CD4-positive, alpha-beta T cell treated with Interleukin-17A for 1 hour (primary cell): ENCODE results near the gene TAF6.
"Not testable (repeated sequence)": the region's sequence is repeated elsewhere in the genome, so short reads cannot be mapped to it uniquely, and the experiment has no call there.

ENCODE experiments used
- DNase-seq: peaks from one replicate; pipeline ENCODE4 v3.0.0-alpha.2; 2020

The TAF6 gene

DNA sequence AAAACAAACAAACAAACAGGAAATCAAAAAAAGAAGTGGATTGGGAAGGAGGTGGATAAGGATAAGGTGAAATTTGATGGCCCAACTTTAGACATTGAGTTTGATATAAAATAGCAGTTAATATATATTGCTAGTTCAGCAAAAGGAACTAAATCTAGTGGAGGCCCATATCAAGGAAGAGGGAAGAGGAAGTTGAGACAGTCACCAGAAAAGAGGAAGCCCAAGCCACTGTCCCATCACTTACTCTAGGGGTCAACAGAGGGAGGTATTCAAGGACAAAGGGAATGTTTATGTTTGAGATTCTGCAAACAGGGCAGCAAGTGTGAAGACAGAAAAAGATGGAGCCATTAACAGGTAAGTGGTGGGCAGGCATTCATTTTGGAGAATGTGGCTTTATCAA lies 33.2 kb upstream of the TAF6 start:
- no peak for DNase-seq

DNA sequence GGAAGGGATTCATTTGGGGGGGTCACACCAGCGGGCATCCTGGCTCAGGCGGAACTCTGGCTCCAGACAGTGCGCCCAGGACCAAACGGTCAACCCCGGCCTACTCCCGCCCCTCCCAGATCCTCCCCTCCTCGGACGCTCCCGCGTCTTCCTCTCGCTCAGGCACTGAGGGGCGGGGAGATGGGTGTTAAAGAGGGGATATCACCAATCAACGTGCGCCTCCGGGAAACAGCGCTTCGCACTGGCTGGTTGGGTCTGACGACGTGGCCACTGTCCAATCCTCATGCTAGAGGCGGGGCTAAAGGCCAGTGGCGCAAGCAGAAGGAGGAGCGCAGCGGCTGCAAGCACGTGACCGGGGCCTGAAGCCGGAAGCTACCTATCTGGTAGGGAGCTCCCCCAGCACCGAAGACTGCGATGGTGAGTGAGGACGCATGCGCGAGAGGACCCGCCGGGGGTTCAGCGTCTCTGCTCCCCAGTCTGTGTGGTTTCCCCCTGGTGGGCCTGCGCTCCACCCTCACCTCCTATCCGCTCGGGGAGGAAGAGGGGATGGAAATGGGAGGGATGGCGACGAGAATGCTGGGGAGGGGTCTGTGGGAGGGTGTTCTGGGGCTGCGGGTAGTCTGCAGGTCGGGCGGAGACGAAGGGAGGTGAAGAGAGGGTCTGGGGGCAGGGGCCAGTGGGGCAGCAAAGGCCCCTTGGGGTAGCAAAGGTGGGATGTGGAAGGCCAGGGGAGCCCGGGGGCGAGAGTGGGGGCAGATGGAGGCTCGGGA lies 29.6 kb upstream of the TAF6 start, which contains the start of gene LAMTOR4:
TSS of gene LAMTOR4 (plus strand) at position 360 of the 770 bp plus-strand sequence. CDS start at position 415, 55 bp downstream.
- DNase-seq, result peak; percentile 99

DNA sequence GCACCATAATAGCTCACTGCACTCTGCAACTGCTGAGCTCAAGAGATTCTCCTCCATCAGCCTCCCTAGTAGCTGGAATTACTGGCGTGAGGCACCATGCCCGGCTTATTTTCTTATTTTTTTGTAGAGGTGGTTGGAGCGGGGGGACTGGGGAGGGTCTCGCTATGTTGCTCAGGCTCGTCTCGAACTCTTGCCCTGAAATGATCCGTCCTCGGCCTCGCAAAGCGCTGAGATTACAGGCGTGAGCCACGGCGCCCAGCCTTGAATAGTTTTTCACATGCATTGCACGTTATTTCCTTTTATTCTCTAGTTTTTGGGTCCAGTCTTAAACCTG lies 29.0 kb upstream of the TAF6 start:
- no peak for DNase-seq

DNA sequence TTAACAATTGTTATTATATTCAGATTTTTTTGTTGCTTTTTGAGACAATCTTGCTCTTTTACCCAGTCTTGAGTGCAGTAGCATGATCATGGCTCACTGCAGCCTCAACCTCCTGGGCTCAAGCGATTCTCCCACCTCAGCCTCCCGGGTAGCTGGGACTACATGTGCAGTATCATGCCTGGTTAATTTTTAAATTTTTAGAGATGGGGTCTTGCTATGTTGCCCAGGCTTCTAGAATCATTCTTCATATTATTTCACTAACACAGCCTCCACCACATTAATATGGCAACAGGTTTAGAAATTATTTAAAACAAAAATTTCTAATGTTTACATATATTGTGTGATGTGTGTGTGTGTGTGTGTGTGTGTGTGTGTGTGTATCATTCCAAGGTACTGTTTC lies 28.1 kb upstream of the TAF6 start:
- DNase-seq, result no peak

DNA sequence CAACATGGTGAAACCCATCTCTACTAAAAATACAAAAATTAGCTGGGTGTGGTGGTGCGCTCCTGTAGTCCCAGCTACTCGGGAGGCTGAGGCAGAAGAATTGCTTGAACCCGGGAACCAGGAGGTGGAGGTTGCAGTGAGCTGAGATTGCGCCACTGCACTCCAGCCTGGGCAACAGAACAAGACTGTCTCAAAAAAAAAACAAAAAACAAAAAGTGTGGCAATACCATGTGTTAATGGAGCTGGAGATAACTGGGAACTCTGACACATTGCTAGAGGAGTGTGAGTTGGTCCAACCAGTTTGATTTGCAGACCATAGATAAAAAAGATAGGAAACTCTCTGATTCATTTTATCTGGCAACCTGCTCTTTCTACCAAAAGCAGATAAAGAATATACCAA lies 27.2 kb upstream of the TAF6 start:
- DNase-seq, result not testable (repeated sequence)

DNA sequence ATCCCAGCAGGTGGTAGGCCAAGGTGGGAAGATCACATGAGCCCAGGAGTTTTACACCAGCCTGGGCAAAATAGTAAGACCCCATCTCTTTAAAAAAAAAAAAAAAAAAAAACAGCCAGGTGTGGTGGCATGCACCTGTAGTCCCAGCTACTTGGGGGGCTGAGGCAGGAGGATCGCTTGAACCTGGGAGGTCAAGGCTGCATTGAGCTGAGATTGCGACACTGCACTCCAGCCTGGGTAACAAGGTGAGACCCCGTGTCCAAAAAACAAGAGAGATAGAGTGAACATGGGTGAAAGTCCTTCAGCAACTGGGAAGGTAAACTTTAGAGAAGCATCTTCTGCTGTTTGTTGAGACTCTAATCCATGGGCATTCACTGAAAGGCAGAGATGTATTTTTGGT lies 23.3 kb upstream of the TAF6 start:
- no peak for DNase-seq

DNA sequence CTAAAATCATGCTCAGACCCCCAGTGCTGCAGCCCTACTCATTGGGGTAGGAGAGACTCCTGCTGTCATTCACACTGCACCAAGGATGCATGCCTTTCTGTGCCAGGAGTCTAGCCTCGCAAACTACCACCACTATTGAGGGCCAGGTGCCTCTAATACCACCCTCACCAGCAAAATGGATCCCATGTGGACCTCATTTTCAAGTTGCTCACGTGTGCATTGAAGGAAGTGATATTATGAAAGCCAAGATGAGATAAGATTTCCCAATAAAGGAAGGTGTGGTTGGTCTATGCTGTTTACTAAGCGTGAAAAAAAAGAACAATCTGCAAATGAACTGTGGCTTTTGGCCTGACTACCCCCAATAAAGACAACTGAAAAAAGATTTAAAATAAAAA lies 22.4 kb upstream of the TAF6 start:
- no peak for DNase-seq

DNA sequence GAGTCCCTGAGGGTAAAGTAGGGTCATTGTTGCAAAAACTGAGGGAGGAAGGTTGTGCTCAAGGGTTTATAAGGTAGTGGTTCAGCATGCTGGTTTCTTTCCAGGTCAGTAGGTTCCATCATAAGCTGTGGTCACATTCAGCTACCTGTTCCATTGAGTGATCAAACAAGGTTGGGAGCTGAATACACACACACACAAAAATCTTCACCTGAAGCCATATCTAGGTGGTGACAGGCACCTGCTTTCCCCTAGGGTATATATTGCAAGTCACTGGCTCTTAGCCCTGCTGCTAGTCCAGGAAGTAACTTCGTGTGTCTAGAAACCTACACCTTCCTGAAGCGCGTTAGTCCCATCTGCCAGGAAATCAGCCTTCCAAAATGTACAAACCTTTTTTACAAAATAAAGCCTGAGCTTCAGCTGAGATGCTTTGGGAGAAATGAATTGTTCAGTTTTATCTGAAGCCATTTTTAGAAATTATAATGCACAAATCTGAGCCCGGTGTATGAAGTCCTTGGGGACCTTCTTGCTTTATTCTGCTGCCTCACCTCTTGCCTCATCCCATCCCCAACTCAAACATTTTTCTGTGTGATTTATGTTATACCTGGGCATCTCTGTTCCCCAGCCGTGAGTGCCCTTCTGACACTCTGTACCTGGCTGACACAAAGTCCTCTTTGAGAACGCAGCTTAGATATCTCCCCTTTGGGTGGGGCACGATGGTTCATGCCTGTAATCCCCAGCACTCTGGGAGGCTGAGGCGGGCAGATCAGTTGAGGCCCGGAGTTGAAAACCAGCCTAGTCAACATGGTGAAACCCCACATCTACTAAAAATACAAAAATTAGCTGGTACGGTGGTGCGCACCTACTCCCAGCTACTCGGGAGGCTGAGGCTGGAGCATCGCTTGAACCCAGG lies 18.9 kb upstream of the TAF6 start:
- no peak for DNase-seq

DNA sequence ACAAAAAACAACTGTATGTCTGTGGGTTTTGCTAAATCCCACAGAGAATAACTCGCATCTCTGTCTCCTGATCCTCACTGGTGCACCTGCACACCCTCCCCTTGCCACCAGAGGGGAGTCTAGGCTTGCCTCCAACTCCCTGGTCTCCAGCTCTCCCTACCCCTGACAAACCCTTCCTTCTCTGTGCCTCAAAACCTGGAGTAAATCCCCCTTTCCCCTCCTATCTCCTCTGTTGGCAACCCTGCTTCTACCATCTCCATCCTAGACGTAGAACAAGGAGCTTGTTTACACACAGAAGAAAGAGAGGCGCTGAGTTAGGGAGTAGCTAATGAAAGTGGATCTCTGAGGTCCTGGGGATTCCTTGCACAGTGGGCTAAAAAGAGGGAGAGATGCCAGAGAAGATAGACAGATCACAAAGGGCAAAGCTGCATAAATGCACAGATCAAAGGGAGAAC lies 13.6 kb upstream of the TAF6 start:
- peak; percentile 78 for DNase-seq

DNA sequence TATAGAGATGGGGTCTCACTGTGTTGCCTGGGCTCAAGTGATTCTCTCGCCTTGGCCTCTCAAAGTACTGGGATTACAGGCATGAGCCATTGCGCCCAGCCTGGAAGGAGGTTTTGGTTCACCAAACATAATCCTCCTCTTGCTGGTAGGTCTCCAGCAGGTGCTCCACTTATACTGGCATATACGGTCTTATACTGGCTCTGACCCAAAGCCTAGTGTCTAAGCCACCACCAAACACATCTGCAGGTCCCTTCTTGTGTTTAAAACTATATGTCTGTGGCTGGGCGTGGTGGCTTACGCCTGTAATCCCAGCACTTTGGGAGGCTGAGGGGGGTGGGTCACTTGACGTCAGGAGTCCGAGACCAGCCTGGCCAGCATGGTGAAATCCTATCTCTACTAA lies 13.0 kb upstream of the TAF6 start:
- no peak for DNase-seq

DNA sequence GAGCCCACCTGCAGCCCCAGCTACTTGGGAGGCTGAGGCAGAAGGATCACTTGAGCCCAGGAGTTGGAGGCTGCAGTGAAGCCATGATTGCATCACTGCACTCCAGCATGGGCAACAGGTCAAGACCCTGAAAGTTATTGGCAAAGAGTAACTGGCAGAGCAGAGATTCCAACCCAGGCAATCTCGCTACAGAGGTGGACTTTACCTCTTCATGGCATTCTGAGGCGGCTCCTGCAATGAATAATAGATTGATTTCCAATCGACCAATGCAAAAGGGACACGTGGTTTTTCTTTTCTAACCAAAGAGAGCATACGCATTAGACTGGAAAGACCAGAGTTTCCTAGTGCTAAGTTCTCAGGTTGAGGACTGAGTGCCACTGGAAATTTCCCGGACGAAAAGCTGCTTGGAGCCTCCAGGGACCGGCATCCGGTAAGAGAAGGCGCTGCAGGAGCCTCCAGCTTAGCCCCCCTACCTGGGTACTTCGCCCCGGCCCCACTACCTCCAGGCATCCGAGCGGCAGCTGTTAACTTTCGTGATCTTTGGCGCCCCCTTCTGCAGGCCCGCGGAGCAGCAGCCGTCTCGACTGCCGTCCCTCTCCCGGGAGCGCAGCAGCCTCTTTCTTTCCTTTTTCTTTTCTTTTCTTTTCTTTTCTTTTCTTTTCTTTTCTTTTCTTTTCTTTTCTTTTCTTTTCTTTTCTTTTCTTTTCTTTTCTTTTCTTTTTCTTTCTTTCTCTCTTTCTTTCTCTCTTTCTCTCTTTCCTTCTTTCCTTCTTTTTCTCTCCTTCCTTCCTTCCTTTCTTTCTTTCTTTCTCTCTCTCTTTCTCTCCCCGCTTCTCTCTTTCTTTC lies 11.7 kb upstream of the TAF6 start:
- DNase-seq, result peak; percentile 84

DNA sequence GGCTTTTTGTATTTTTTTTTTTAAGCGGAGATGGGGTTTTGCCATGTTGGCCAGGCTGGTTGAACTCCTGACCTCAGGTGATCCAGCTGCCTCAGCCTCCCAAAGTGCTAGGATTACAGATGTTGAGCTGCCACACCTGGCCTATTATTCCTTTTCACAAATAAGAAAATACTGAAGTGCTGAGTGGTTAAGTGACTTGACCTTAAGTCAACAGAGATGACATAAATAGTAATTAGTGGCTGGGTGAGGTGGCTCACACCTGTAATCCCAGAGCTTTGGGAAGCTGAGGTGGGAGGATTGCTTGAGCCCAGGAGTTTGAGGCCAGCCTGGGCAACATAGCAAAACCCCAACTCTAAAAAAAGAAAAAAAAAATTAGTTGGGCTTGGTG lies 11.1 kb upstream of the TAF6 start:
- not testable (repeated sequence) for DNase-seq

DNA sequence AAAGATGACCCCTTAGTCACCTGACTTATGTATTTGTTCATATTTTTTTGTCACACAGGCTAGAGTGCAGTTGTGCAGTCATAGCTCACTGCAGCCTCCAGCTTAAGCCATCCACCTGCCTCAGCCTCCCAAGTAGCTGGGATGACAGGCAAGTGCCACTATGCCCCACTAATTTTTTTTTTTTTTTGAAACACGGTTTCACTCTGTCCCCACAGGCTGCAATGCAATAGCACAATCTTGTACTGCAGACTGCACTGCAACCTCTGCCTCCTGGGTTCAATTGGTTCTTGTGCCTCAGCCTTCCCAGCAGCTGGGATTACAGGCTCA lies 9.4 kb upstream of the TAF6 start:
- no peak for DNase-seq

DNA sequence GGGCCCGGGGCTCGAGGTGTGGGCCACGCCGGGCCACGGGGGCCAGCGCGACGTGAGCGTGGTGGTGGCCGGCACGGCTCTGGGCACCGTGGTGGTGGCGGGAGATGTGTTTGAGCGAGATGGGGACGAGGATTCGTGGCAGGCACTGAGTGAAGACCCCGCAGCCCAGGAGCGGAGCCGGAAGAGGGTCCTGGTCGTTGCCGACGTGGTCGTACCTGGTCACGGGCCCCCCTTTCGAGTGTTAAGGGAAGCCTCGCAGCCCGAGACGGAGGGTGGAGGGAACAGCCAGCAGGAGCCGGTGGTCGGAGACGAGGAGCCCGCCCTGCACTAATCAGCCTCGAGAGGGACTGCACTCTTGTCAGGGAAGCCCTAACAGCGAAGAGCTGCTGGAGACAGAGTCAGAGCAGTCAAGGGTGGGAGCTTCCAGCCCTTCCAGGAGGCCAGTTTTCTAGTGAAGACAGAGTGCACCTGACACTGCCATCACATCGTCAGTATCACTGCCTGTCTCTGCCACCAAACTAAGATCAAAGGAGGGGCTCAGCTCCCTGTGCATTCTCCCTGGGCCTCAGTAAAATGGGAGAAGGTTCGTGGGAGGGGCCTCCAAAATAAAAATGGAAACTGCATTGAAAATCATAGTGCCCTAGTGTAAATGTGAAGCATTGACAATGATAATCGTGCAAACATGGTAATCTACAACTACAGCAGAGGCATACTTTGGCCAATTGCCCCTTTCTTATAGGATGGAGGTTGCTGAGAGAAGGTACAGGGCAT lies 8.9 kb upstream of the TAF6 start:
- DNase-seq, result peak; percentile 29

DNA sequence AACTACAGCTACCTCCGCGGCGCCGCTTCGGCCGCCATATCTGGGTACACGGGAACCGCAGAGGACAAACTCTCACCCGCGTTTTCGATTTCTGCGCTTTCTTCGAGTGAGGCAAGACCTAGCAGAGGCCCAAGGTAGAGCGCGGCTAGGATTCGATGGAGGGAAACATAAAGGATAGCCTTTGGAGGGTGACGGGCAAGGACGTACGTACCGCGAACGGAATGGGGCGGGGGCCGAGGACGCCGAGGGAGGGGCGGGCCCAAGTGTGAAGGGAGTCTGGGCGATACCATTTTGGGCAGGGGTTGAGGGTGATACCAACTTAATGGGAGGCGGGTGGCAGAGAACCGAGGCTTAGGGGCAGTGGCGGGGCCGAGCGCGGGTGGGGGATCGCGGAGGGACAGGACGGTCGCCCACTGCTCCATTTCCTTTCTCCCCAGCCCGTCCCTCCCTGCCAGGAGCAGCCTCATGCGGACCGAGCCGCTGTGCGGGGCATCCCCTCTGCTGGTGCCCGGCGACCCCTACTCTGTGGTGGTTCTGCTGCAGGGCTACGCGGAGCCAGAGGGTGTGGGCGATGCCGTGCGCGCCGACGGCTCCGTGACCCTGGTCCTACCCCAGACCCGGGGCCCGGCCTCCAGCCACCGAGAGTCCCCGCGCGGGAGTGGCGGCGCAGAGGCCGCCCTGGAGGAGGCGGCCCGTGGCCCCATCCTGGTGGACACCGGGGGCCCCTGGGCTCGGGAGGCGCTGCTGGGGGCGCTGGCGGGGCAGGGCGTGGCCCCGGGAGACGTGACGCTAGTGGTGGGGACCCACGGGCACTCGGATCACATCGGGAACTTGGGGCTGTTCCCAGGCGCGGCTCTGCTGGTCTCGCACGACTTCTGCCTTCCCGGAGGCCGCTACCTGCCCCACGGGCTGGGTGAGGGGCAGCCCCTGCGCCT lies 8.0 kb upstream of the TAF6 start, which contains the start of gene MBLAC1:
TSS of gene MBLAC1 (plus strand) at position 37 of the 935 bp plus-strand sequence. CDS start at position 466, 429 bp downstream.
- peak; percentile 95 for DNase-seq

DNA sequence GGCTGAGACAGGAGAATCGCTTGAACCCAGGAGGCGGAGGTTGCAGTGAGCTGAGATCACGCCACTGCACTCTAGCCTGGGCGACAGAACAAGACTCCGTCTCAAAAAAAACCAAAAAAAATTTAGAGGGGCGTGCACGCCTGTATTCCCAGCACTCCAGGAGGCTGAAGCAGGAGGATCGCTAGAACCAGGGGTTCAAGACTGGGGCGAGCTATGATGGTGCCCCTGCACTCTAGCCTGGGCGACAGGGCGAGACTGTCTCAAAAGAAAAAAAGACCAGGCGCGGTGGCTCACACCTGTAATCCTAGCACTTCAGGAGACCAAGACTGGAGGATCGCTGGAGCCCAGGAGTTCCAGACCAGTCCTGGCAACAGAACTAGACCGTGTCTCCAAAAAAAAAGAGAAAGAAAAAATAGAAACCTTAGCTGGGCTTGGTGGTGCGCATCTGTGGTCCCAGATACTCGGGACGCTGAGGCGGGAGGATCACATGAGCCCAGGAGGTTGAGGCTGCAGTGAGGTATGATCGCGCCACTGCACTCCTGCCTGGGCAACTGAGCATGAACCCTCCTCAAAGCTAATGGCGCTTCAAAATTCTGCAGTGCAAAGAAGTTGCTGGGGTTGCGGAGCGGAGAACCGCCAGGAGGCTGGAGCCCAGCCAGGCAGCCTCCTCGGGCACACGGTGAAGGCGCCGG lies 7.2 kb upstream of the TAF6 start:
- DNase-seq, result no peak

DNA sequence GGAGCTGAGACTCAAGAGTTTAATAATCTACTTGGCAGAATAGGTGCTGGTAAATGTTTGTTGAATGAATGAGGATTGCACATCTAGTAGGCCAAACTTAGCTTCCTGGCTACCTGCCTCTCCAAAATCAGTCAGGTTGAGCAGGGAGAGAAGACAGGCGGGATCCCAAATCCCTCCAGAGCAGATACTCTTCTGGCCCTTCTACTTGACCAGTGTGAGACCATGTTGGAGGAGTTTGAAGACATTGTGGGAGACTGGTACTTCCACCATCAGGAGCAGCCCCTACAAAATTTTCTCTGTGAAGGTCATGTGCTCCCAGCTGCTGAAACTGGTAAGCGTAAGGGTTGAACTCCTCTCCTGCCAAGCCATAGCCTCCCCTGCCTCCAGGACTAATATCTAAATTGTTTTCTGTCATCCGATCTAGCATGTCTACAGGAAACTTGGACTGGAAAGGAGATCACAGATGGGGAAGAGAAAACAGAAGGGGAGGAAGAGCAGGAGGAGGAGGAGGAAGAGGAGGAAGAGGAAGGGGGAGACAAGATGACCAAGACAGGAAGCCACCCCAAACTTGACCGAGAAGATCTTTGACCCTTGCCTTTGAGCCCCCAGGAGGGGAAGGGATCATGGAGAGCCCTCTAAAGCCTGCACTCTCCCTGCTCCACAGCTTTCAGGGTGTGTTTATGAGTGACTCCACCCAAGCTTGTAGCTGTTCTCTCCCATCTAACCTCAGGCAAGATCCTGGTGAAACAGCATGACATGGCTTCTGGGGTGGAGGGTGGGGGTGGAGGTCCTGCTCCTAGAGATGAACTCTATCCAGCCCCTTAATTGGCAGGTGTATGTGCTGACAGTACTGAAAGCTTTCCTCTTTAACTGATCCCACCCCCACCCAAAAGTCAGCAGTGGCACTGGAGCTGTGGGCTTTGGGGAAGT lies 5.4 kb upstream of the TAF6 start:
- no peak for DNase-seq

DNA sequence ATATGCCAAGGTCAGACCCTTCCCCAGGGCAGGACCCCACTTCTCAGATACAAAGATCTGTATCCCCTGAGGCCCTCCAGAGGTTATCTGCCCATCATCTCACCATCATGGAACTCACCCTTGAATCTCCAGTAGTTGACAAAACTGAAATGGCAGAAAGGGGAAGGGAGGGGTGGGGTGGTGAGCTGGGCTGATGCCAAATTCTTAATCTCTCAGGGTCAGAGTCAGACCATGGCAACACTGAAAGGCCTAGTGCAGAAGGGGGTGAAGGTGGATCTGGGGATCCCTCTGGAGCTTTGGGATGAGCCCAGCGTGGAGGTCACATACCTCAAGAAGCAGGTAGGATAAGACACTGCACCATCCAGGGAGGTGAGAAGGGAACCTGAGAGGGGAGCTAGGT lies 3.4 kb upstream of the TAF6 start:
- no peak for DNase-seq

DNA sequence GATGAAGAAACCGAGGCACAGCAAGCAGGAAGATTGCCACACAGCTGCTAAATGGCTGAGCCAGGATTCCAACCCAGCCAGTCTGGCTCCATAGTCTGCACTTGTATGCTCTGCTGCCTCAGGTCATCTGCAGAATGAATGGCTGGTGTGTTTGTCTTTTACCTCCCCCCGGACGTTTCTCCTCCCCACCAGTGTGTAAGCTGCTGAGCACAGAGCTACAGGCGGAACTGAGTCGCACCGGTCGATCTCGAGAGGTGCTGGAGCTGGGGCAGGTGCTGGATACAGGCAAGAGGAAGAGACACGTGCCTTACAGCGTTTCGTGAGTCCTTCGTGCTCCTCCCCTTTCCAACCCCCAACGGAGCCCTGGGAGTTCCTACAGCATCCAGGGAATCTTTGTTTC lies 2.9 kb upstream of the TAF6 start:
- DNase-seq, result no peak

DNA sequence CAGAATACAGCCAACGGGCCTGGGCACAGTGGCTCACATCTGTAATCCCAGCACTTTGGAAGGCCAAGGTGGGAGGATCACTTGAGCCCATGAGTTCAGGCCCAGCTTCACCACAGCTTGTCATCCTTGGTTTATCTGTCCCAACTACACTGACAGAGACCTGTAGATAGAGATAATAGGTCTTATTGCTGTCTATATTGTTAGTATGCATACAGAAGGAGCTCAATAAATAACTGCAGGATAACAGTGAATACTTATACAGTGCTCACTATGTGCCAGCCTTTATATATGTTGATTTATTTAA lies 1.5 kb upstream of the TAF6 start:
- no peak for DNase-seq
